Smooth muscle cell (in vitro differentiated cells): Measurements from ENCODE around the gene KRTAP5-5. TPM values are rescaled to one million over a fixed set of nuclear protein-coding genes. Genes with fewer than 3 reads are reported as not detected.

Experiments used
- DNase-seq: peaks from one replicate; lab custom pipeline; 2025; ENCODE audit not compliant: unreplicated experiment; lab: John Stamatoyannopoulos, UW
- H2AFZ ChIP-seq: fragments of 200-600 bp; sonication (generic); 2 replicates; pipeline ENCODE4 v1.6.0; 2016; ENCODE audit warnings: antibody characterized with exemption, low read depth, mild to moderate bottlenecking
- H3F3A ChIP-seq: fragments of 200-600 bp; sonication (generic); 2 replicates; pipeline ENCODE4 v1.6.0; 2017; ENCODE audit warnings: antibody characterized with exemption, low read depth
- H3K27ac ChIP-seq: fragments of 200-600 bp; sonication (generic); 2 replicates; pipeline ENCODE4 v1.5.1; 2016; ENCODE audit warnings: low read depth, mild to moderate bottlenecking
- H3K27me3 ChIP-seq: fragments of 200-600 bp; sonication (generic); 2 replicates; pipeline ENCODE4 v1.6.1; 2016; ENCODE audit warnings: low read depth, mild to moderate bottlenecking
- H3K36me3 ChIP-seq: fragments of 200-600 bp; sonication (generic); 2 replicates; pipeline ENCODE4 v1.5.1; 2016; ENCODE audit warnings: low read depth
- H3K4me1 ChIP-seq: fragments of 200-600 bp; sonication (generic); 2 replicates; pipeline ENCODE4 v1.5.1; 2016; ENCODE audit warnings: low read depth
- H3K4me2 ChIP-seq: fragments of 200-600 bp; sonication (generic); 2 replicates; pipeline ENCODE4 v1.6.0; 2016; ENCODE audit warnings: mild to moderate bottlenecking
- H3K4me3 ChIP-seq: fragments of 200-600 bp; sonication (generic); 2 replicates; pipeline ENCODE4 v1.5.1; 2016; ENCODE audit warnings: mild to moderate bottlenecking
- H3K79me2 ChIP-seq: fragments of 200-600 bp; sonication (generic); 2 replicates; pipeline ENCODE4 v1.6.0; 2016; ENCODE audit warnings: low read depth, mild to moderate bottlenecking
- H3K9ac ChIP-seq: fragments of 200-600 bp; sonication (generic); 2 replicates; pipeline ENCODE4 v1.6.0; 2016; ENCODE audit warnings: low read depth
- H3K9me3 ChIP-seq: fragments of 200-600 bp; sonication (generic); replicated peaks from 2 replicates; pipeline ENCODE4 v1.5.1; 2016; ENCODE audit warnings: low read depth
- H4K20me1 ChIP-seq: fragments of 200-600 bp; sonication (generic); 2 replicates; pipeline ENCODE4 v1.6.0; 2016; ENCODE audit warnings: low read depth
- CTCF ChIP-seq: fragments of 200-600 bp; sonication (generic); IDR thresholded peaks from 2 replicates; pipeline ENCODE4 v1.5.1; 2017; ENCODE audit warnings: borderline replicate concordance, mild to moderate bottlenecking, antibody characterized with exemption; ENCODE audit not compliant: insufficient read depth, poor library complexity, severe bottlenecking
- WGBS: methylation state at CpG from one replicate; pipeline ENCODE4 v1.1.7; 2016; ENCODE audit warnings: low lambda C conversion rate; 5-methylcytosine and 5-hydroxymethylcytosine counted together
- polyA plus RNA-seq: library from polyadenylated mRNA; unstranded; fragments of >200 nt; fragmentation: Nextera tagmentation; extraction: Ambion mirVana; gene quantifications from 2 replicates; pipeline ENCODE4 v1.2.1, GENCODE V29; 2016
- total RNA-seq: library from RNA; depleted of rRNA; stranded (reverse); fragments of >200 nt; gene quantifications from 2 replicates; pipeline ENCODE4 v1.2.3, GENCODE V29; 2014

The KRTAP5-5 gene
- total and polyA plus RNA-seq, 2 experiments from 2014 or later: not detected

GRCh38 chr11:1631066-1631568, 1.5 kb downstream of the KRTAP5-5 start:
- Histone ChIP-seq H3K27me3 (peaks cover 45% of the 10 kb centered on the region), H3K9me3 (no peaks in the 10 kb centered on the region), H3K9ac (no peak overlapping the region), H3K36me3 (no peaks in the 10 kb centered on the region), H3K27ac (no peak overlapping the region), H3K79me2 (no peaks in the 10 kb centered on the region), H3K4me1 (no peaks in the 10 kb centered on the region), H3F3A (no peaks in the 10 kb centered on the region), H4K20me1 (no peaks in the 10 kb centered on the region), H3K4me3 (no peak overlapping the region), H3K4me2 (no peak overlapping the region), H2AFZ (no peak overlapping the region)
- no peak for TF ChIP-seq CTCF
- no peak for DNase-seq
- WGBS: 78% methylated on average over 13 of the region's 13 CpGs

GRCh38 chr11:1632053-1632714, 2.6 kb downstream of the KRTAP5-5 start:
- H3K79me2 ChIP-seq: no peaks in the 10 kb centered on the region
- no peak overlapping the region for H2AFZ ChIP-seq
- H4K20me1 ChIP-seq: no peaks in the 10 kb centered on the region
- TF ChIP-seq CTCF: no peak
- 75% methylated on average over 11 of the region's 11 CpGs for WGBS
- H3K9ac ChIP-seq: no peak overlapping the region
- no peaks in the 10 kb centered on the region for H3K9me3 ChIP-seq
- no peak for DNase-seq
- no peaks in the 10 kb centered on the region for H3K4me1 ChIP-seq
- peaks cover 36% of the 10 kb centered on the region for H3K27me3 ChIP-seq
- H3F3A ChIP-seq: no peaks in the 10 kb centered on the region
- no peak overlapping the region for H3K4me2 ChIP-seq
- no peak overlapping the region for H3K4me3 ChIP-seq
- H3K36me3 ChIP-seq: no peaks in the 10 kb centered on the region
- H3K27ac ChIP-seq: no peak overlapping the region

GRCh38 chr11:1633864-1634263, 4.3 kb downstream of the KRTAP5-5 start:
- no peaks in the 10 kb centered on the region for H3K4me1 ChIP-seq
- no peak for TF ChIP-seq CTCF

More at GRCh38 chr11:1633864-1634263, 4.3 kb downstream of the KRTAP5-5 start:
- whole genome bisulfite sequencing: 91% methylated on average over 4 of the region's 10 CpGs
- Histone ChIP-seq H2AFZ (no peak overlapping the region), H3K4me3 (no peak overlapping the region), H3K4me2 (no peak overlapping the region), H4K20me1 (no peaks in the 10 kb centered on the region), H3K9me3 (no peaks in the 10 kb centered on the region), H3K36me3 (no peaks in the 10 kb centered on the region), H3K27ac (no peak overlapping the region), H3K79me2 (no peaks in the 10 kb centered on the region), H3F3A (no peaks in the 10 kb centered on the region), H3K9ac (no peak overlapping the region), H3K27me3 (peaks cover 33% of the 10 kb centered on the region)
- DNase-seq: no peak
